Osteocyte (in vitro differentiated cells): ENCODE data around the gene ALK. TPM values are rescaled to one million over a fixed set of nuclear protein-coding genes. Genes with fewer than 3 reads are reported as not detected.
"Not testable (repeated sequence)": the region's sequence is repeated elsewhere in the genome, so short reads cannot be mapped to it uniquely, and the experiment has no call there.

Experiments
- DNase-seq: peaks from one replicate; pipeline ENCODE4 v3.0.0; 2021; ENCODE audit warnings: mixed read lengths; ENCODE audit not compliant: unreplicated experiment; ENCODE audit errors: extremely low spot score
- H3K27ac Mint-ChIP-seq: one replicate; pipeline ENCODE4 v1.8.0; 2021; ENCODE audit warnings: mild to moderate bottlenecking, mixed read lengths; ENCODE audit not compliant: unreplicated experiment
- H3K27me3 Mint-ChIP-seq: one replicate; pipeline ENCODE4 v1.8.0; 2021; ENCODE audit warnings: mixed read lengths; ENCODE audit not compliant: unreplicated experiment
- H3K36me3 Mint-ChIP-seq: one replicate; pipeline ENCODE4 v1.8.0; 2021; ENCODE audit warnings: mixed read lengths; ENCODE audit not compliant: unreplicated experiment
- H3K4me1 Mint-ChIP-seq: one replicate; pipeline ENCODE4 v1.8.0; 2021; ENCODE audit warnings: mixed read lengths; ENCODE audit not compliant: unreplicated experiment
- H3K4me3 Mint-ChIP-seq: one replicate; pipeline ENCODE4 v1.8.0; 2021; ENCODE audit warnings: mild to moderate bottlenecking, moderate library complexity, mixed read lengths; ENCODE audit not compliant: unreplicated experiment
- H3K9me3 Mint-ChIP-seq: one replicate; pipeline ENCODE4 v1.8.0; 2021; ENCODE audit warnings: mixed read lengths; ENCODE audit not compliant: unreplicated experiment
- total RNA-seq: library from RNA; stranded (reverse); gene quantifications from 2 replicates; pipeline ENCODE4 v1.2.1, GENCODE V29; 2021
- TF ChIP-seq, protein P1 (sequence below): fragments of 200-600 bp; sonication (generic); IDR thresholded peaks from 2 replicates; pipeline ENCODE4 v1.5.0; 2021; ENCODE audit warnings: antibody characterized with exemption, mild to moderate bottlenecking, moderate library complexity

Gene ALK
- total RNA-seq, 1 donor from 2014 or later, result not detected

DNA sequence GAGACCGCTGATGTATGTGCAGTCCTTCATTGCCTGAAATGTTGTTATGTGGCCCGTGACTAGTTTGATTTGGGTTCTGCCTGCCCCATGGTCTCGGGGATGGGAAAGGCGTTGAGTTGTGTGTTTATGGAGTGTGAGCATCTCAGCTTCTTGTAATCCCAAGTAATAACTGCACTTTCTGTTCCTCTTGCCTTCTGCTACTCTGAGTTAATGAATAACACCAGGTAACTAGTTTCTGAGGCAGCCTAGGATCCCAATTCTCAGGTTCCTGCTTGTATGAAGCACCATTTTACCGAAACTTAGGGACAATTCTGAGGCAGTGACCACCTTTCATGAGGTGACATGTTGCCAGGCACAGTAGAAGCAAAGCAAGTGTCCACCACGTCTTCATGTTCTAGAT is 170.0 kb downstream of the ALK start:
- H3K27me3 Mint-ChIP-seq, result no peaks in the 10 kb centered on the region
- peaks cover 16% of the 10 kb centered on the region for H3K4me1 Mint-ChIP-seq
- TF ChIP-seq, protein P1, sequence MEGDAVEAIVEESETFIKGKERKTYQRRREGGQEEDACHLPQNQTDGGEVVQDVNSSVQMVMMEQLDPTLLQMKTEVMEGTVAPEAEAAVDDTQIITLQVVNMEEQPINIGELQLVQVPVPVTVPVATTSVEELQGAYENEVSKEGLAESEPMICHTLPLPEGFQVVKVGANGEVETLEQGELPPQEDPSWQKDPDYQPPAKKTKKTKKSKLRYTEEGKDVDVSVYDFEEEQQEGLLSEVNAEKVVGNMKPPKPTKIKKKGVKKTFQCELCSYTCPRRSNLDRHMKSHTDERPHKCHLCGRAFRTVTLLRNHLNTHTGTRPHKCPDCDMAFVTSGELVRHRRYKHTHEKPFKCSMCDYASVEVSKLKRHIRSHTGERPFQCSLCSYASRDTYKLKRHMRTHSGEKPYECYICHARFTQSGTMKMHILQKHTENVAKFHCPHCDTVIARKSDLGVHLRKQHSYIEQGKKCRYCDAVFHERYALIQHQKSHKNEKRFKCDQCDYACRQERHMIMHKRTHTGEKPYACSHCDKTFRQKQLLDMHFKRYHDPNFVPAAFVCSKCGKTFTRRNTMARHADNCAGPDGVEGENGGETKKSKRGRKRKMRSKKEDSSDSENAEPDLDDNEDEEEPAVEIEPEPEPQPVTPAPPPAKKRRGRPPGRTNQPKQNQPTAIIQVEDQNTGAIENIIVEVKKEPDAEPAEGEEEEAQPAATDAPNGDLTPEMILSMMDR, result no peak
- no peak overlapping the region for H3K4me3 Mint-ChIP-seq
- DNase-seq, result no peak
- peaks cover 6% of the 10 kb centered on the region for H3K9me3 Mint-ChIP-seq
- H3K36me3 Mint-ChIP-seq, result no peaks in the 10 kb centered on the region
- no peak overlapping the region for H3K27ac Mint-ChIP-seq

DNA sequence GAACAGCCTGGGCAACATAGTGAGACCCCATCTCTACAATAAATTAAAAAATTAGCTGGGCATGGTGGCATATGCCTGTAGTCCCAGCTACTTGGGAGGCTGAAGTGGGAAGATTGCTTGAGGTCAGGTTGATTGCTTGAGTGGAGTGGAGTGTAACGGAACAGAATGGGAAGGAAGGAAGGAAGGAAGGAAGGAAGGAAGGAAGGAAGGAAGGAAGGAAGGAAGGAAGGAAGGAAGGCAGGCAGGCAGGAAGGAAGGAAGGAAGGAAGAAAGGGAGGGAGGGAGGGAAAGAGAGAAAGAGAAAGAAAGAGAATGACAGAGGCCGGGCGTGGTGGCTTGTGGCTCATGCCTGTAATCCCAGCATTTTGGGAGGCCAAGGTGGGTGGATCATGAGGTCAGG is 170.9 kb downstream of the ALK start:
- H3K9me3 Mint-ChIP-seq, H3K4me3 Mint-ChIP-seq: not testable (repeated sequence)

DNA sequence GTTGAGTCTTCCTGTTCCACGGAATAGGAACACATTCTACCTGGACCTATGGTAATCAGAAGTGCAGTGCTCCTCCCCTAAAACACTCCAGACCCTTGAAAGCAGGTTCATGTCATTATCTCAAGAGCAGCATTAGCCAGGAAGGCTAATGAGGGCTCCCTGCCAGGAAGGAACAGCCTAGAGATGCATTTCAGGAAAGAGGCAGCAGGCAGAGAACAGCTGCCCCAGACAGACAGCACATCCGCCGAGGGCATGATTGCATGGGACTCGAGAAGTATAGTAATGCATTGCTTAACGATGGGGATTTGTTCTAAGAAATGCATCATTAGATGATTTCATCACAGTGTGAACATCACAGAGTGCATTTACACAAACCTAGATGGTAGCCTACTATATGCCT is 171.5 kb downstream of the ALK start:
- TF ChIP-seq, protein P1, result no peak
- no peaks in the 10 kb centered on the region for H3K27me3 Mint-ChIP-seq
- H3K27ac Mint-ChIP-seq, result no peak overlapping the region
- H3K4me1 Mint-ChIP-seq, result peaks cover 16% of the 10 kb centered on the region
- H3K4me3 Mint-ChIP-seq, result no peak overlapping the region
- no peaks in the 10 kb centered on the region for H3K36me3 Mint-ChIP-seq
- no peak for DNase-seq
- H3K9me3 Mint-ChIP-seq, result peaks cover 6% of the 10 kb centered on the region

More for the DNA sequence above, 170.9 kb downstream of the ALK start:
- peaks cover 16% of the 10 kb centered on the region for H3K4me1 Mint-ChIP-seq
- not testable (repeated sequence) for DNase-seq, H3K27ac Mint-ChIP-seq, H3K27me3 Mint-ChIP-seq, H3K36me3 Mint-ChIP-seq

DNA sequence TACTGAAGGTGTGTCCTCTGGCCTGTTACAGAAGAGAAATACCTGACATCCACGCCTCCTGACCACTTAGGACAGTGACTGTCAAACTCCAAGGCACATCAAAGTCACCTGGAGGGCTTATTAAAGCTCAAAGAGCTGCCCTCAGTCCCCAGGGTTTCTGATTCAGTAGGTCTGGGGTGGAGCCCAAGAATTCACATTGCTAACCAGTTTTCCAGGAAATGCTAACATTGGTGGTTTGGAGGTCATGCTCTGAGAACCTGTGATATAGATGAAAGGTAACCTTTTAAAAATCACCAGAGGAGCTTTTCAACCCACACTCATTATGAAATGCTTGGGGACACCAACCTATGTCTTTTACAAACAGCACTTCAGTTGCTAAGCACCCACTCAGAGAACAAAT is 172.3 kb downstream of the ALK start:
- TF ChIP-seq, protein P1, result no peak
- no peak overlapping the region for H3K27ac Mint-ChIP-seq
- H3K9me3 Mint-ChIP-seq, result peaks cover 6% of the 10 kb centered on the region
- no peak for DNase-seq
- H3K27me3 Mint-ChIP-seq, result no peaks in the 10 kb centered on the region
- no peaks in the 10 kb centered on the region for H3K36me3 Mint-ChIP-seq
- no peak overlapping the region for H3K4me3 Mint-ChIP-seq
- peaks cover 16% of the 10 kb centered on the region for H3K4me1 Mint-ChIP-seq

DNA sequence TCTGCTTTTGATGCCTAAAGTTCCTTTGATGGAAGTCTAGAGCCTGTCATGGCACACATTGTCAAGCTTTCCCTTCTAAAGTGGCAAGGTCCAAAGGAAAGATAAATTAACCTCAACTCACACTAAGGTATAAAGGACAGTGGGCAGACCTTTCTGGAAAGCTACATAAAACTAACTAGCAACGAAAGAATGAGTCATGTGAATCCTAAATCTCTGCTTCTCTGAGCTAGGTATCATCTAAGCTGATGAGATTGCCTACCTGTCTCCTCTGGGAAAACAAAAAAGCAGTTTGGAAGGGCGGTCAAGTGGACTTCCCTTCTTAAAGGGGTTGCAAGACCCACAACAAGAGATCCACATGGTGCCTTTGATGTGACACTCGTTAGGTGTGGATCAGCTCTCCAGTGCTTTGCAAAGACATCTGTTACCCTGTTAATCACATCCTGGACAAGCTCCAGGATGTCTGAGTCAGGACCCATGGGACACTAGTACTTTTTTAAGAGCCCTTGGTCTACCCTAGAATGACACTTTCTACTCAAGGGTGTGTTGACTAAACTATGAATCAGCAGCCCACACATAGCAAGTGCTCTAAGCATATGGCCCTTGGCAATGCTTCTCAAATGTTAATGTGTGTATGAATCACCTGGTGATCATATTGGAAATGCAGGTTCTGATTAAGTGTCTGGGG is 173.5 kb downstream of the ALK start:
- peaks cover 6% of the 10 kb centered on the region for H3K4me1 Mint-ChIP-seq
- no peak overlapping the region for H3K4me3 Mint-ChIP-seq
- no peaks in the 10 kb centered on the region for H3K27me3 Mint-ChIP-seq
- H3K36me3 Mint-ChIP-seq, result no peaks in the 10 kb centered on the region
- no peak for DNase-seq
- no peak overlapping the region for H3K27ac Mint-ChIP-seq
- TF ChIP-seq, protein P1, result no peak
- H3K9me3 Mint-ChIP-seq, result peaks cover 6% of the 10 kb centered on the region
